GM23338 (cell line): ENCODE data around the gene PSMD6.

Experiments used
- CTCF ChIP-seq, 2 experiments: fragments of 200-600 bp in 1 of 2; sonication (generic) in 1 of 2; conservative IDR thresholded peaks; 2 replicates each; pipeline versions ENCODE4 v1.5.1 to v1.6.1; 2016 to 2017; ENCODE audit warnings: antibody characterized with exemption in 2 of 2, low read depth in 2 of 2, mild to moderate bottlenecking in 2 of 2, moderate library complexity in 1 of 2
- EZH2 ChIP-seq: fragments of 200-600 bp; sonication (generic); IDR thresholded peaks from one replicate; pipeline ENCODE4 v1.8.0; 2017; ENCODE audit warnings: antibody characterized with exemption, mild to moderate bottlenecking, low read depth; ENCODE audit not compliant: unreplicated experiment
- JUNB ChIP-seq: IDR thresholded peaks from one replicate; pipeline ENCODE4 v1.6.1; 2016; ENCODE audit warnings: antibody characterized with exemption; ENCODE audit not compliant: unreplicated experiment
- POLR2AphosphoS5 ChIP-seq: IDR thresholded peaks from 2 replicates; pipeline ENCODE4 v1.6.1; 2016; ENCODE audit warnings: antibody characterized with exemption, low read depth
- REST ChIP-seq: IDR thresholded peaks from one replicate; pipeline ENCODE4 v1.6.1; 2018; ENCODE audit warnings: antibody characterized with exemption; ENCODE audit not compliant: unreplicated experiment
- STAT1 ChIP-seq: IDR thresholded peaks from one replicate; pipeline ENCODE4 v1.6.1; 2016; ENCODE audit warnings: antibody characterized with exemption; ENCODE audit not compliant: unreplicated experiment

- TF ChIP-seq REST (no peak), CTCF (conservative IDR thresholded peaks at IDR 0.05; ENCODE audit: low read depth in 2 of 2) (no peak), POLR2AphosphoS5 (no peak), EZH2 (no peak), JUNB (no peak), STAT1 (no peak)
These were observed 33.9 kb upstream of the PSMD6 start for GRCh38 chr3:64057231-64057630.
